ENCODE results near the gene S1PR1. TPM values are rescaled to one million over a fixed set of nuclear protein-coding genes. Genes with fewer than 3 reads are reported as not detected.

Gene S1PR1
- total and polyA plus RNA-seq, 2 donors from 2014 or later, result 14.2 to 51.6 TPM

GRCh38 chr1:101240041-101240430 is 3.2 kb downstream of the S1PR1 start:
- no peak overlapping the region for H3K9ac ChIP-seq (ENCODE audit: low read length in 3 of 3)
- DNase-seq (peak in 1 of 5 donors; percentile 34), FAIRE-seq (no peak)
- no peaks in the 10 kb centered on the region for H3K27me3 ChIP-seq (ENCODE audit: control insufficient read depth, insufficient read depth, low read length)
- no peak for TF ChIP-seq CTCF (IDR thresholded peaks at IDR 0.05; ENCODE audit: borderline replicate concordance, extremely low read depth, insufficient read depth)
- no peaks in the 10 kb centered on the region for H3K36me3 ChIP-seq (ENCODE audit: control insufficient read depth in 2 of 3, insufficient read depth in 3 of 3, low read length in 3 of 3)
- intact Hi-C loops (cut with DNase I), result no loop called here
- H3K4me1 ChIP-seq (ENCODE audit: control insufficient read depth in 2 of 3, insufficient read depth in 2 of 3, low read depth in 1 of 3, low read length in 3 of 3), result peaks cover 0 to 13% (median 0%) of the 10 kb centered on the region in 3 donors
- peak overlapping the region in 2 of 3 donors; percentile 24 to 47 for H3K4me3 ChIP-seq (ENCODE audit: low read length in 3 of 3)
- H3K27ac ChIP-seq (ENCODE audit: low read depth in 2 of 2, low read length in 2 of 2), result peak overlapping the region; percentile 5 to 69
- H3K9me3 ChIP-seq (ENCODE audit: control insufficient read depth in 2 of 3, insufficient read depth in 1 of 3, low read length in 3 of 3), result peaks cover 0 to 3% (median 0%) of the 10 kb centered on the region in 3 donors

GRCh38 chr1:101241485-101242225 is 4.8 kb downstream of the S1PR1 start:
- Histone ChIP-seq H3K27ac (ENCODE audit: low read depth in 2 of 2, low read length in 2 of 2) (peak overlapping the region; percentile 49 to 52), H3K9ac (ENCODE audit: low read length in 3 of 3) (no peak overlapping the region)
- intact Hi-C loops (cut with DNase I), result no loop called here

GRCh38 chr1:101242324-101243050 is 5.7 kb downstream of the S1PR1 start:
- Histone ChIP-seq H3K4me3 (ENCODE audit: low read length in 3 of 3) (no peak overlapping the region), H3K36me3 (ENCODE audit: control insufficient read depth in 2 of 3, insufficient read depth in 3 of 3, low read length in 3 of 3) (no peaks in the 10 kb centered on the region), H3K27ac (ENCODE audit: low read depth in 2 of 2, low read length in 2 of 2) (peak overlapping the region; percentile 45 to 52), H3K9me3 (ENCODE audit: control insufficient read depth in 2 of 3, insufficient read depth in 1 of 3, low read length in 3 of 3) (peaks cover 0 to 3% (median 0%) of the 10 kb centered on the region in 3 donors), H3K9ac (ENCODE audit: low read length in 3 of 3) (no peak overlapping the region), H3K4me1 (ENCODE audit: control insufficient read depth in 2 of 3, insufficient read depth in 2 of 3, low read depth in 1 of 3, low read length in 3 of 3) (peaks cover 0 to 3% (median 0%) of the 10 kb centered on the region in 3 donors), H3K27me3 (ENCODE audit: control insufficient read depth, insufficient read depth, low read length) (no peaks in the 10 kb centered on the region)
- FAIRE-seq (peak; percentile 27), DNase-seq (peak in 1 of 5 donors; percentile 67)
- no peak for TF ChIP-seq CTCF (IDR thresholded peaks at IDR 0.05; ENCODE audit: borderline replicate concordance, extremely low read depth, insufficient read depth)
- intact Hi-C loops (cut with DNase I), result no loop called here

More at GRCh38 chr1:101241485-101242225, 4.8 kb downstream of the S1PR1 start:
- DNase-seq (no peak), FAIRE-seq (no peak)
- no peaks in the 10 kb centered on the region for H3K27me3 ChIP-seq (ENCODE audit: control insufficient read depth, insufficient read depth, low read length)
- no peak overlapping the region for H3K4me3 ChIP-seq (ENCODE audit: low read length in 3 of 3)
- H3K4me1 ChIP-seq (ENCODE audit: control insufficient read depth in 2 of 3, insufficient read depth in 2 of 3, low read depth in 1 of 3, low read length in 3 of 3), result peaks cover 0 to 8% (median 0%) of the 10 kb centered on the region in 3 donors
- peaks cover 0 to 3% (median 0%) of the 10 kb centered on the region in 3 donors for H3K9me3 ChIP-seq (ENCODE audit: control insufficient read depth in 2 of 3, insufficient read depth in 1 of 3, low read length in 3 of 3)
- no peaks in the 10 kb centered on the region for H3K36me3 ChIP-seq (ENCODE audit: control insufficient read depth in 2 of 3, insufficient read depth in 3 of 3, low read length in 3 of 3)
- no peak for TF ChIP-seq CTCF (IDR thresholded peaks at IDR 0.05; ENCODE audit: borderline replicate concordance, extremely low read depth, insufficient read depth)

Measured in kidney (tissue), 14 donors.